Sciatic nerve (tissue), 2 donors: Measurements from ENCODE around the gene CAPRIN1. TPM values are rescaled to one million over a fixed set of nuclear protein-coding genes. Genes with fewer than 3 reads are reported as not detected.

Source experiments
- ATAC-seq: fragments of 200-7000 bp; cut with Tn5 transposase; one replicate; pipeline ENCODE4 v1.9.1; 2020; ENCODE audit warnings: mild to moderate bottlenecking, moderate library complexity
- DNase-seq: peaks from one replicate; pipeline ENCODE4 v3.0.0-alpha.2; 2020; ENCODE audit warnings: low spot score
- intact Hi-C: fragments of 100-400 bp; cut with DNase I; formaldehyde crosslinking; loops from one replicate; pipeline ENCODE4 v1.14.2; 2022
- total RNA-seq: library from RNA; stranded (reverse); fragmentation: NEBNext Ultra II Directional; extraction: Animal tissue kit (Norgen Biotek cat#: 25700); gene quantifications from one replicate; pipeline ENCODE4 v1.2.1, GENCODE V29; 2021
- donor health status: DM: no; HTN: no; CAD: no.
- donor health status: DM: no; HTN: no; CAD: no.

The CAPRIN1 gene
- total RNA-seq, 1 donor from 2014 or later: 167 TPM

DNA sequence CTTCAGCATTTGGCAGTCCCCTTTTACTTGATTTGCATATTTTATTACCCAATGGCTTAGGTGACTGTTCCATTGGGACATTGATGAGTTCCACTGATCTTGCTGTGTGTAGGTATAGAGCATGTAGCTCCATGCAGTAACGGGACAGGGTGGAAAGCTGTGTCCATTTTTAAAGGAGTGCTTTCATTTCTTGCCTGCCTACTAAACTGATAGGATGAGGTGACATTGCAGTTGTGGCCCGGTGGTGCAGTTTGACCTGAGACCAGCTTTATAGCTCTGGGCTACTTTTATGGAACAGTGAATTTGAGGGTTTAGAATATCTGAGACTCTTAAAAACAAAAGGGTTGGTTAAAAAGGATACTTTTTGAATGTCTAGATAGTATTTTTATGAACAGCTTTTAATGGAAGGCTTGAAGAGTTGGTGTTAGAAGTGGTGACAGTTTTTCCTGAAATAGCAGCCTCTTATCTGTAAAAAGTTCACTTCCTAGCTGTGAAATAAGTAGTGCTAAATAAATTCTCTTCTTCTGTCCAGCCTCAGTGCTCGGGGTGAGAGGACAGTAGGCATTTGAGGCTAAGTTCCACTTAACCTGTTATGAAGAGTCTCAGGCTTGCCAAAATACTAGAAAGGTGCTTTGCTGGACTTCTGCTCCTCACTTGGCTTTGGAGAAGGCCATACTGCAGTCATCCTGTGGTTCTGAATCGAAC, 80.9 kb downstream of the CAPRIN1 start:
- ATAC-seq (no peak), DNase-seq (no peak)
- intact Hi-C loops: no loop called here

DNA sequence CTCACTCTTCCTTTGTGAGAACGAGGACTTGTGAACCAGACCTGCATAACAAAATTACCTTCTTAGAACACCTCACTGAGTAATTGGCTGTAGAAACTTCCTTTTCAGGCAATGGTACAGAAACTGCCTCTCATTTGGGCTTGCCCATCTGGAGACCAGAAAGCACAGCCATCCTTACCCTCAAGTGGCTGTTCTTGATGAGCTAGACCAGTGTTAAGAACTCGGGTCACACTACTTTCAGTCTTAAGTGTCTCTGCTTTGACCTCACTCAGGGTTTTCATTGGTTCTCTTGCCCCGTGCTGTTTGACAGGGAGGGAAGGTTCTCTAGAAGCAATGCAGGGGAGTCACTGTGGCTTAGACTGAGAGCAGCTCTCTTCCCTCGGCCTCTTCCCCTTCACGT, 83.2 kb downstream of the CAPRIN1 start:
- intact Hi-C loops: no loop called here
- ATAC-seq: no peak

DNA sequence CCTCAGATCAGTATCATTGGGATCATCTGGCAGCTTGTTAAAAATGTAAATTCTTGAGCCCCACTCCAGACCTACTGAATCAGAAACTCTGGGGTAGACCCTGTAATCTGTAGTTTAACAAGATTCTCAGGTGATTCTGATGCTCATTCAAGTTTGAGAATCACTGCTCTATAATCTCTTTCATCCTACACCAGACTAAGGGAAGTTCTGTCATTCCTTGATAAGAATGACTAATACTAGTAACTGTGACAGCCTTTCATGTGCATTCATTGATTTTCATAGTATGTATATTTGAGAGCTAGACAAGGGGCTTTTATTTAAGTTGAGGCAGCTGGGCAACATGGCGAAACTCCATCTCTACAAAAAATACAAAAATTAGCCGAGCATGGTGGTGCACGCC, 83.9 kb downstream of the CAPRIN1 start:
- DNase-seq (no peak), ATAC-seq (no peak)
- intact Hi-C loops: no loop called here

More for the DNA sequence above, 83.2 kb downstream of the CAPRIN1 start:
- no peak for DNase-seq

DNA sequence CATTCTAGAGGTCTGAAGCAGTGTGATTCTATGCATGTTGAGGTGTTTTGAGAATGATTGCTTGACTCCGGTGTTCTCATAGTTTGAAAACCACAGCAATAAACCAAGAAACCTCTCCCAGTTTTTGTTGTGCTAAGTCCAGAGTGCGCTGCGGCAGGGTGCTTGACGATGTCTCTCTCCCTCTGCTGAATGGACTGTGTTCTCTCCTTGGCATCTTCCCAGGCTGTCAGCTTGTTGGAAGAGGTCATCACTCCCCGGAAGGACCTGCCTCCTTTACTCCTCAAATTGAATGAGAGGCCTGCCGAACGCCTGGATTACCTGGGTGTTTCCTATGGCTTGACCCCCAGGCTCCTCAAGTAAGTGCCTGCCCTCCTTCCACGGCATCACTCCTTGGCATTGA, 84.9 kb downstream of the CAPRIN1 start:
- intact Hi-C loops: no loop called here
- ATAC-seq (no peak), DNase-seq (no peak)

DNA sequence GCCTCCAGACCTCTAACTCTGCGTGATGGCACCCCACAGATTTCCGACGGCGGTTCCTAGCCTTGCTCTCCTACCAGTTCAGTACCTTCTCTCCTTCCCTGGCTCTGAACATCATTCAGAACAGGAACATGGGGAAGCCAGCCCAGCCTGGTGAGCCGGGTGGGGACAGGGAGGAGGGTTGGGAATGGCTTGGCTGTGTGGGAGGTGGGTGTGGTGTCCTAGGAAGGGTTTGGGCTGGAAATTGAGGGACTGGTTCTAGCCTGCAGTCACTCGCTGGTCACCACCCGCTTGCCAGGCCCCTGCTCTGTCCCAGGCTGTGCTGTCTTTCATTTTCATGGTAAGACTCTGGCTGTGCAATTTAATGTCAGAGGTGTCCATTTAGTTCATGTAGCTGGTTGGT, 87.8 kb downstream of the CAPRIN1 start:
- intact Hi-C loops: no loop called here
- DNase-seq: no peak
- ATAC-seq: no peak

DNA sequence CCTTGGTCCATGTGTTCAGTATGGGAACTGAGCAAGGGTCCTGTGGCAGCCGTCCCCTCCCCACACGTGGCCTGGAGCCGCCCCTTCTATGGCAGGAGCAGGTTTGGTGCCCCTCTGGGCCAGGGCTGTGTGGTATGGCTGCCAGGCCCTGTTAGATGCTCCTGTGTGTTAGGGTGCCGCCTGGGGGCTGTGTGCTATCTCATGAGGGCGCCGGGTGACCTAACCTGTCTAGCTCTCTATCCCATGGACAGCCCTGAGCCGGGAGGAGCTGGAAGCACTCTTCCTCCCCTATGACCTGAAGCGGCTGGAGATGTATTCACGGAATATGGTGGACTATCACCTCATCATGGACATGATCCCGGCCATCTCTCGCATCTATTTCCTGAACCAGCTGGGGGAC, 88.6 kb downstream of the CAPRIN1 start:
- intact Hi-C loops: no loop called here

DNA sequence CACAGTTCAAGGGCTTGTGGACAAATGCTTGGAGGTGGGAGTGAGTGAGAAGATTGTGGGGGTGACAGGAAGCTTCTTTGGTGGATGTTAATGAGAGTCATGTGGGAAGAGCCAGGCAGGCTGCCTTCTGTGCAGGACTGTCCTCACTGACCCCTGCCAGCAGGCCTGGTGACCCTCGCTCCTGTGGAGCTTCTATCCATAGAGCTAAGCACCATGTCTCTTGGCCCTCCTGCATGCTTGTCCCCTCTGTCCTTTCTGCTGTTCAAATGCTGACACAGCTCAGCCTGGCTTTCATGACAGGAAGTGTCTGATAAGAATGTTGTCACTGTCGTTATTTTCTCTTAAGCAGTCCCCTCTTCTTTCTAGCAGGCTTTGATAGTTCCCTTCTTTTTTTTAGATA, 91.5 kb downstream of the CAPRIN1 start:
- intact Hi-C loops: no loop called here
- ATAC-seq: no peak
- DNase-seq: peak; percentile 0

More for the DNA sequence above, 88.6 kb downstream of the CAPRIN1 start:
- ATAC-seq (no peak), DNase-seq (no peak)

DNA sequence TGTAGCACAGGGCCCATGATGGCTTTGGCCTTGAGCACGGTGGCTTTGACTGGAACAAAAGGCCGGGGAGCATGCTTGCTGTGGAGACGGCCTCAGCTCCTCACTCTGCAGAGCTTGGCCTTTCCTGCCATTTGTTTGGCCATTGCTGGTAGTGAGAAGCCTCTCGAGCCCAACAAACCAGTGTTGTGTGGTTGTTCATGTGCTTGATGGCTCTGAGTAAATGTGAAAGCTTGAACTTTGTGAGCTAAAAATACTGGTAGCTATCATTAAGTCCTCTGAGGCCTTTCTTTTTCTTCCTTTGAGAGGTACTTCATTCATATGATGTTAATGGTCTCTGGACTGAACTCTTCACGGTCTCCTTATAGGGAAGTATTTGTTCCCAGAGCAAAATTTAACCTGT, 93.5 kb downstream of the CAPRIN1 start:
- no peak for ATAC-seq
- intact Hi-C loops: no loop called here
- DNase-seq: no peak

DNA sequence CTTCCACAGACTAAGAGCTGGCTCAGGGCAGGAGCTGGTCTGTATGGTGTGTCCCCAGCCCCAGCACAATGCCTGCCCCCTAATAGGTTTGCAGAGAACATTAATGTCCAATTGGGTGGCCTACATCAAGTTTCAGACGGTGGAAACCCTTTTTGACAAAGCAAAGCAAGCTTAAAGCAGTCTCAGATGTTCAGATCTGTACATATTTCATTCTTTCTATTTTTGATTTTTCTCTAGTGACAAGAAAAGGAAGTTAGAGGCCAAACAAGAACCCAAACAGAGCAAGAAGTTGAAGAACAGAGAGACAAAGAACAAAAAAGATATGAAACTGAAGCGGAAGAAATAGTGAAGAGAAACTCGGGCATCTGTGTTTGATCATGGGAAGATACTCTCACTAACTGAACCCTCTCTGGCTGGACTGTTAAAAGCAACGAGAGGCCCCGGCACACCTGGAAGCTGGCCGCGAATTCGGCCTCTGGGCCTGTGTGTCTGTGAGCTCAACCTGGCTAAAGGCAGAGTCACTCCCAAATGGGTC, 94.4 kb downstream of the CAPRIN1 start:
- intact Hi-C loops: no loop called here
- DNase-seq (peak; percentile 31), ATAC-seq (no peak)

DNA sequence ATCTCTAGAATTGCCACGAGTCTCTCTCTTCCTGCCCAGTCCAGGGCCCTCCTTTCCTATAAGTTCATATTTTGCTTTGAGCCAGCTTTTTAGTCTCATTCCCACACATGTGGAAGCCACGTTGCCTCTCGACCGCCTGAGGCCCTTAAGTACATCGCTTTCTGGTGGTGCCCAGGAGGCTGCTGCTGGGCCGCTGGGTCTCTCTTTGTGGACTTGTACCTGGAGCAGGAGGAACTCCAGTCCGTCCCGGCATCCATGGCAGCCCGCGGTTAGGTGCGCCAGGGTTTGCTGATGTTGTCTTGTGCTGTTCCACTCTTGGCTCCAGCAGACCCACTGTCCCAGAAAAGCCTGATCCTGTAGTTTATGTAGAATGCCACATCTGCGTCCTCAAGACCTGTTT, 94.9 kb downstream of the CAPRIN1 start:
- DNase-seq: peak; percentile 47
- no peak for ATAC-seq
- intact Hi-C loops: no loop called here

DNA sequence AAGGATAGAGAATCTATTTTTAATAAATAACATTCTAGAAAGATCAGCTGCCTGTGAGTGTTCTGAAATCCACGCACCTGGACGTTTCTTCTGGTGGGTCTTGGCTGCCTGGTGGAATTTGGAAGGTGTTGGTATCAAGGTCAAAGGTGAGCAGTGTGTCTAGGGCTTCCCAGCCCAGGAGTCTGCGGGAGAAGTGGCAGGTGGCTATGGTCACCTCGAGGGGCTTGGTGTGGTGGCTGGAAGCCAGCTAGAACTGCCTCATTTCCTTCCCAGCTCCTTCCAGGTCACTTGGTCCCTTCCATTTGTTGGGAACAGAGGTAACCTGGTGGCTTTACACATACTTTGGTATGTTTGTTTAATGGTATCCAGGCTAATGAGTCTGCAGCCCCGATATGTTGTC, 95.3 kb downstream of the CAPRIN1 start:
- ATAC-seq (no peak), DNase-seq (peak; percentile 34)
- intact Hi-C loops: no loop called here

DNA sequence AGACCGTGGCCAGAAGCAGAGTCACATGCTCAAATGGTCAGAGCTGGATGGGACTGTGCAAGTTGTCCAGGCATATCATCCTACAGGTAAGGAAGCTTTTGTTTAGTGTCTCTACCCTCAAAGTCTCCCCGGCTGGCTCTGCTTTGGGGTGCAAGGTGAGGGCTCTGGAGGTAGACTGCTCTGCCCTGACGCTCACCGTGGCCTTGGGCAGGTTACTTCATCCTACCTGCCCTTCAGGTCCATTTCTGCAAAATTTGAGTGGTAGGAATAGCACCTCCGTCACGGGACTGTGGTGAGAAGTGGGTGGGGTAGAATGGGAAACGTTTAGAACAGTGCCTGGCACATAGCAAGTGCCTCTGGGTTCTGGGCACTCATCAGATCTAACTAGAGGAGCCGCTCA, 96.0 kb downstream of the CAPRIN1 start:
- DNase-seq: peak; percentile 25
- ATAC-seq: no peak
- intact Hi-C loops: no loop called here

DNA sequence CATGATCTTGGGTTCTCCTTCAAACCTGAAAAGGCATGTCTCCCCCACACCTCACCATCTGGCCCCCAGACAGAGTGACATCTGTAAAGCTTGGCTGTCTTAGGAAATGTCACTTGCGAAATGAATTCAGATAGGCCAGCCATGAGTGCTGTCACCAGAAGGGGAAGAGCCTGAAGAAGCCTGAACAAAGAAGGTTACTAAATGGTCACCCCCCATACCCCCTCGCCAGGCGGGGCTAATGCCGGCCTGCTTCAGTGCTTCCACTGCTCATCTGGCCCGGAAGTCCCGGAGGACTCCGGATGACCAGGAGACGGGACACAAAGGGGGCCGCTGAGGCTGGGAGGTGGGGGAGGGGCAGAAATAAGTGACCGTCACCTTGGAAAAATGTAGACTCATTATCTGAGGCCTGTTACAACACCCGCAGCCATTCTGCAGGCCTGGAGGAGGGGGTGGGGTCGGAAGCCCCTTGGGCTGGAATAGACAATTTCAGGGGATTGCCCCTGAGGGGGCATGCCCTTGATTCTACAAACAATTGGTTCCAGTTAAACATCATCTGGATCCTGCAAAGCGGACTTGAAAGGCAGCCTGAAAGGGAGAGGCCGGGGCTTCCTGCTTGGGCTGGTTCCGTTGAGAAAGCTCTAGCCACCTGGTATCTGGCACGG, 97.1 kb downstream of the CAPRIN1 start:
- intact Hi-C loops: no loop called here
- DNase-seq (peak; percentile 47), ATAC-seq (no peak)

DNA sequence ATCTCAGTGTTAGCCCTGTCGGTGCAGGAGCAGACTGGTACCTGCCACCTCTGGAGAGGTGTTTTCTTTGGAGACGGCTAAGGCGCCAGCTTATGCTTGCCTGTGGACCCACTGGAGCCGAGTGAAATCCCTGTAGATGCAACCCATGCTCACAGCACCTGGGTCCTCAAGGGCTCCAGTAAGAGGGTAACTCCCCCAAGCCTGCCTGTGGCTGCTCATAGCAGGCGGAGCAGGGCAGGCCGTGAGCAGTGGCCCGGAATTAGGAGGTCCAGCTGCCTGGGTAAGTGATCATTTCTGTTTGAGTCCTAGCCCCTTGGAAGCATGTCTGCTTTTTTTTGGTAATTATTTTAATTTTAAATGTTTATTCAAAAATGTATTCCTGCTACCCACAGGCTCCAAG, 97.7 kb downstream of the CAPRIN1 start:
- intact Hi-C loops: no loop called here
- no peak for ATAC-seq
- DNase-seq: peak; percentile 9

DNA sequence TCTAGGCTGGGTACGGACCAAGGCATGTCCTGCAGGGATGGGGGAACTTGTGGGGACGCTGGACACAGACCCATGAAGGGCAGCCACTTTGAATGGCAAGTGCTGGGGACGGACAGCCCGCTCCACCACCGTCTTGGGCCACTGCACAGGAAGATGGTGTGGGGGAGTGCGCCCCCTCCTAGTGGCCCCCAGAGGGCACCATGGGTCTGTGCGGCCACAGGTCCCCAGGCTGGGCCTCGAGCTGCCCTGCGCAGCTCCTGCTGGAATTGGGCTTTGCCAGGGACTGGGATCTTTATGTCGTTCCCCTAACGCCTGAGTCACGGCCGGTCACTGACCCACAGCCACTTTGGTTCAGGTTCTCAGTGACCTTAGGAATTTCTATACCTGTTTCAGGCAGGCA, 98.3 kb downstream of the CAPRIN1 start:
- intact Hi-C loops: no loop called here
- DNase-seq (no peak), ATAC-seq (peak; percentile 52)

DNA sequence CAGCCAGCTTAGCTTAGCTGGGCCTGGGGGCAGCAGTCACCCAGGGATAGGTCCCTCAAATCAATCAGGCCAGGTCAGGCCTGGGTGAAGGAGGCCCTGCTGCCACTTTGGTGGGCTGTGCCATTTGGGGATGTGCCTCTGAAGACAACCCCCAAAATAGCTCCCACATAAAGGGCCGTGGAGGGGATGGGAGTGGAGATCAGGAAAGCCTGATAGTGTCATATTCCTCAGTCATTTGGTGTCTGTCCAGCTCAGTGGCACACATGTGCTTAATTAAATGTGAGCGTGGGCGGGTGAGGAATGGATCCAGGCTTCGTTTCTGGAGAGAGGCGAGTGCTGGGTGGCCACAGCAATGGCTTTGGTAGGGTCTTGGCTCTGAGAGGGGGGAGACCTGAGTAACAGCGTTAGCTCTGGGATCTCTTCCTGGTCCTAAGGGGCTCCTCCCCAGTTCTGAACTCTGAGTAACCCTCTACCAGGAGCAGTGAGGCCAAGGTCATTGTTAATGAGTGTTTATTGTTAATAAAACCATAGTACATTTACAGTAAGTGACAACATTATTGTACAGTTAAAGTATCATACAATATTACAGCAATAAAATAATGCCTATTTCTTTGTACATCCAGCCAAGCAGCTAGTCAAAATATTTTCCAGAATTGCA, 99.1 kb downstream of the CAPRIN1 start:
- no peak for DNase-seq
- intact Hi-C loops: no loop called here
- ATAC-seq: no peak
